ENCODE measurements around the gene IPO5.

Gene IPO5

DNA sequence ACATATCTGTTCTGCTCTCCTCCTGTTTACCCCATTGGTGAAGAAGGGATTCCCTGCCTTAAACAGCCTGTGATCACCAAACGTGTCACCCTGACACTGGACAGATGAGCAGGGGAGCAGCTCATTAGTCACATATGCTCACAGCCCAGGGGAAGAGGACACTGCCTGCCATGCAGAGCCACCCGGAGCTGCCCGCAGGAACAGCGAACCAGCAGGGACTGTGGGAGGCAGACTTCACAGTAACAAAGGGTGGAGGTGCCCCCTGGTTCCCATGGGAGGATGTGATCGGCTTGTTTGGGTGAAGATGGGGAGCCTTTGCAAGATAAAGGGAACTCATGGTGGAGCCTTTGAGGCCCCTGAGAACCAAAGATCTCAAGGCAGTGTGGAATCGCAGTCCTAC, 100.8 kb downstream of the IPO5 start:
- no peak for DNase-seq (ENCODE audit: low read depth in 2 of 2, low spot score in 1 of 2)

DNA sequence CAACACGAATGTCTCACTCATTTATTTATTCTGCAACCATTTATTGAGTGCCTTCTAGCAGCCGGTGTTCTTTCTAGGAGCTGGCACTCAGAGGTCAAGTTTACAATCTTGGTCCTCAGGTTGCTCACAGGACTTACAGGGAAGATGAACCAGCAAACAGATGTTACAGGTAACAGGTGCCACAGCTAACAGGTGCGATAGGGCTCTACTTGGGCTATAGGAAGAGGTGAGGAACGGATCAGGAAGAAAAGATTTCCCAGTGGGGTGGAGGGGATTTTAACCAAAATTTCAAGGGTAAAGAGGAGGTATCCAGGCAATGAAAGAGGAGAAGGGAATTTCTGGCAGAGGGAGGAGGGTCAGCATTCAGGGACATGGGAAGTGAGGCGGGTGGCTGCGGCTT, 102.1 kb downstream of the IPO5 start:
- DNase-seq (ENCODE audit: low read depth in 2 of 2, low spot score in 1 of 2), result no peak

DNA sequence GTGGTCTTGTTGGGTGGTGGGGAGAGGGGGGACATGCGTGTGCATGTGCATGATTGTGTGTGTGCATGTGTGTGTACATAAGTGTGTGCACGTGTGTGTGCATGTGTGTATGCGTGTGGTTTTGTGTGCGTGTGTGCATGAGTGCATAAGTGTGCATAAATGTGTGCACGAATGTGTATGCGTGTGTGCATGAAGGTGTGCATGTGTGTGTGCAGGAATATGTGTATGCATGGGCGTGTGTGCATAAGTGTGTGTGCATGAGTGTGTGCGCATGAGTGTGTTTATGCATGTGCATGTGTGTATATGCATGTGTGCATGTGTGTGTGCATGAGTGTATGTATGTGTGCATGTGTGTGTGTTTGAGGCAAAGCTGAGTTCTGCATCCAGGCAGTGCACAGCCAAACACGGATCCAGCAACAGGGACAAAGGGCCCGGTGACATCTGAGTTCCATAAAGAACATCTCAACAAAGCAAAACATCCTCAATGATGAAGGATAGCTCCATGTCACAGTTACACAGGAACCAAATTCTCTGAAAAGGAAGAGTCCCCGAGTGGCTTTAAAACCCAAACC, 103.5 kb downstream of the IPO5 start:
- DNase-seq (ENCODE audit: low read depth in 2 of 2, low spot score in 1 of 2), result no peak

DNA sequence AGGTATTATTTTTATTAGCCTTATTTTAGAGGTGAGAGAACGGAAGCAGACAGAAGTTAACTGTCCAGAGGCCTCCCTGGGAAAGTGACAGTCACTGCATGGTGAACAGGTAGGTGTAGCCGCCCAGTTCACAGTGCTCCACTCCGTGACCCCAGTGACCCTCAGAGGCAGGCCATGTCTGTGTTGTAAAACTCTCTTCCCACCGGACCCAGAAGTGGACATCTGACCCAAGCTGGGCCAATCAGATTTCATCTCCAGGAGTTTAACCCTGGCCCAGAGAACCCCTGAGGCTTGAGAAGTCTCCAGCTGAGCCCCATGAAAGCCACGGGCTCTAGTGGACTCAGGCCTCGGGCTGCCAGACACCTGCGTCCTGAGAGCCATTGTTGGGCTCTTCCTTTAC, 105.8 kb downstream of the IPO5 start:
- no peak for DNase-seq (ENCODE audit: low read depth in 2 of 2, low spot score in 1 of 2)

DNA sequence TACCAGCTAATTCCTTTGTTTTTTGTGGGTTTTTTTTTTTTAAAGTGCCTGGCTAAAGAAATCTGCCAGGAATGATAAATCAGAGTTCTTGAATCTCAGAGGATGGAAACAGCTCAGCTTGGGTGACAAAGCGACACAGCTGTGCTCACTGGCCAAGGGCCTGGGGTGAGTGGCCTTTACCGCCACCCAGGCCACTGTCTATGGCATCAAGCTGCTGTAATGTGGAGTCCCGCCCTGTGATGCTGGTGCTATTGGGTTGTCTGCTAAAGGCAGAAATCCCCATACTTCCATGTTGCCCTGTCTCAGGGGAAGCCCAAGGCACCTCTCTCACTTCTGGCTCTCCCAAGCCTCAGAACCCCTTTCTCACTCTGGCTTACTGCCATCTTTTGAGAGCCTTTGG, 106.8 kb downstream of the IPO5 start:
- DNase-seq (ENCODE audit: low read depth in 2 of 2, low spot score in 1 of 2), result no peak

DNA sequence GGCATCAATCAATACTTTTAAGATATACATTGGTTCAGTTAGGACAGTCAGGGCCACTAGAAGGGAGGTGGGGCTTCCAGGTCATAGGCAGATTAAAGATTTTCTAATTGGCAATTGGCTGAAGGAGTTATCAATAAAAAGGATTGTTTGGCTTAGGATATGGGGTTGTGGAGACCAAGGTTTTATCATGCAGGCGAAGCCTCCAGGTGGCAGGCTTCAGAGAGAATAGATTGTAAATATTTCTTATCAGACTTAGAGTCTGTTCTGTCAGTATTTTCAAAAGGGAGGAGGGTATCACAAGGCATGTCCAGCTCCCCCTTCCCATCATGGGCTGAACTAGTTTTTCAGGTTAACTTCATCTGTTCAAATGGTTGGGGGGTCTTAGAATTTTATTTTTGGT, 112.0 kb downstream of the IPO5 start:
- no peak for DNase-seq (ENCODE audit: low read depth in 2 of 2, low spot score in 1 of 2)

DNA sequence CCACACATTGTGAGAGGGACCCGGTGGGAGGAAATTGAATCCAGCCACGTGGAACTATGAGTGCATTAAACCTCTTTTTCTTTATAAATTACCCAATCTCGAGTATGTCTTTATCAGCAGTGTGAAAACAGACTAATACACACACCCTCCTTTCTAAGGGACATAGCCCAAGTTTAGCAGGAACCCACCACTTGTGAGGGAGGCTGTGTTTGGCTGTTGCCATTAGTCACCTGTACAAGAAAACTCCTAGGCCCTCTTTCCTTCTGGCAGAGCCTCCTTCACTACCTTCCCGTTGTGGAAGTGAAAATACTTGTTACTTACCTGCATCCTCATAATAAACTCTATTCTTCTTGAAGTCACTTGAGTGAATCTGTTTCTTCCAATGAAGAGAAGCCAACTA, 113.2 kb downstream of the IPO5 start:
- DNase-seq (ENCODE audit: low read depth in 2 of 2, low spot score in 1 of 2), result no peak

DNA sequence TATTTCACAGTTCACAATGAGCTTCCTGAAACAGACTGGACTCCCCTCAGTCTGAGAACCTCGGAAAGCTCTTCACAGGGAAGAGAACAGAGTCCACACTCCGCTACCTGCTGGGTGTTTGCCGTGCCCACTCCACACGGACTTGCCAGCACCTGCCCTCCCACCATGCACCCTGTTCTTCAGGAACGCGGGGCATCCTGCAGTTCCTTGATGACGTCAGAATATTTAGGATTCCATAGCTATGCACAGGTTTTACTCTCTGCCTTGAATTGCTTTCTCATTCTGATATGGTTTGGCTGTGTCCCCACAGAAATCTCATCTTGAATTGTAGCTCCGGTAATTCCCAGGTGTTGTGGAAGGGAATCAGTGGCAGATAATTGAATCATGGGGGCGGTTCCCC, 115.0 kb downstream of the IPO5 start:
- DNase-seq (ENCODE audit: low read depth in 2 of 2, low spot score in 1 of 2), result no peak

DNA sequence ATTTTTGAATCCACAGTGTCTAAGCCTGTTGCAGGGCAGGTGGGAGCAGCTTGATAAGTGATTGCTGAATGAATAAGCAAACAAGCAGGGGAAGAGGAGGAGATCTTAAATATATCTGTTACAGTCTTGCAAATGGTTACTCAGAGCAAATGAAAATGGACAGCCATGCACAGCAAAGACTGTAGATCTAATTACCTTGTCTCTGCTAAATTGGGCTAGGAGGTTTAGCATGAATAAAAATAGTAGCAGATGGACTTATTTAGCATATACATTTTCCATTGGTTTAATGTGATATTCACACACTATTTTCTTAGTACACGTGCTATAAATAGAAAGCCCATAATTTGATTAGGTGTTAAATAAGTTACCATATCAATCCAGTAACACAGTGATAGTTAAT, 116.5 kb downstream of the IPO5 start:
- no peak for DNase-seq (ENCODE audit: low read depth in 2 of 2, low spot score in 1 of 2)

DNA sequence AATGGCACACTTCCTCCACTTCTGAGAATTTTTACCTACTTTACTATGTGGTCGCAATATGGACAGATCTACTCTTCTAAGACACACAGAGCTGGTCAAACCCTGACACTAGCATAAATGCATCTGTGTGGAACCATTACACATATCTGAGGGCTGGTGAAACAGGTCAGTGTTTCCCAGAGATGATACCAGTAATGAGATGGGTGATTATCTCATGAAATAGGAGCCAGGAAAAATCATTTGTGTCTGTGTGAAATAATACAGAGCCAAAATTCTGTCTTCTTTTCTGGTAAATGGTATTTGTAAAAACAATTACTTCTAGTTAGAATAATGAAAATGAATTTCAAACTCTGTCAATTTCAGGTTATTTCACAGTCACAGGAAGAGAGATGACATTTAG, 117.8 kb downstream of the IPO5 start:
- no peak for DNase-seq (ENCODE audit: low read depth in 2 of 2, low spot score in 1 of 2)

DNA sequence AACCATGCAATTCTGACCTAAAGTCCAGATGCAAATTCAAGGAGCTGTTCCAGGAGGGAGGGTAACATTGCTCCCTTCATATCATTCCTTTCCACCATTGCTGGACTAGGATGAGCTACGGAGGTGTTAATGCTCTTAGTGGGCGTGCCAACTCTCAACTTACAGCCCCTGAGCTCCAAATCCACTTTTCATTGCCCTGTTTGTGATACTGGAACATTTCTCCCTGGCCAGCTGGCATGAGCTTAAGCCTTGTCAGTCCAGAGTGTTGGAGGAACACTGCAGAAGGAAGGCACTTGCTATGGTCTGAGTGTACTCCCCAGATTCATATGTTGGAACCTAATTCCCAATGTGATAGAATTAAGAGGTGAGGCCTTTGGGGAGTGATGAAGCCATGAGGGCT, 119.0 kb downstream of the IPO5 start:
- DNase-seq (ENCODE audit: low read depth in 2 of 2, low spot score in 1 of 2), result no peak
